GM21447 (cell line): Measurements from ENCODE around the gene OTOG.

ENCODE experiments used
- ATAC-seq: cut with Tn5 transposase; IDR thresholded peaks from one replicate; pipeline ENCODE4 v1.9.1; 2021; ENCODE audit not compliant: unreplicated experiment

Gene OTOG

GRCh38 chr11:17580271-17580670 lies 33.2 kb downstream of the OTOG start:
- ATAC-seq: no peak

GRCh38 chr11:17581036-17581731 lies 34.1 kb downstream of the OTOG start:
- ATAC-seq: no peak

GRCh38 chr11:17581732-17582053 lies 34.6 kb downstream of the OTOG start:
- ATAC-seq: no peak

GRCh38 chr11:17585911-17586695 lies 39.0 kb downstream of the OTOG start:
- ATAC-seq: no peak

- no peak for ATAC-seq
Measured at GRCh38 chr11:17588166-17588565, 41.1 kb downstream of the OTOG start.

- ATAC-seq: no peak
Measured at GRCh38 chr11:17588721-17589120, 41.7 kb downstream of the OTOG start.

- ATAC-seq: no peak
Measured at GRCh38 chr11:17590463-17590862, 43.4 kb downstream of the OTOG start.

GRCh38 chr11:17591293-17591692 lies 44.2 kb downstream of the OTOG start:
- no peak for ATAC-seq

GRCh38 chr11:17593466-17594245 lies 46.6 kb downstream of the OTOG start:
- ATAC-seq: no peak

- no peak for ATAC-seq
Measured at GRCh38 chr11:17594686-17595192, 47.7 kb downstream of the OTOG start.

GRCh38 chr11:17595526-17596309 lies 48.7 kb downstream of the OTOG start:
- no peak for ATAC-seq

GRCh38 chr11:17596310-17596669 lies 49.2 kb downstream of the OTOG start:
- no peak for ATAC-seq

GRCh38 chr11:17596711-17597110 lies 49.7 kb downstream of the OTOG start:
- ATAC-seq: no peak

- no peak for ATAC-seq
Measured at GRCh38 chr11:17597770-17598169, 50.7 kb downstream of the OTOG start.

GRCh38 chr11:17598700-17599459 lies 51.8 kb downstream of the OTOG start:
- no peak for ATAC-seq

- no peak for ATAC-seq
Measured at GRCh38 chr11:17599460-17599925, 52.4 kb downstream of the OTOG start.

GRCh38 chr11:17600316-17601255 lies 53.5 kb downstream of the OTOG start:
- no peak for ATAC-seq

- ATAC-seq: no peak
Measured at GRCh38 chr11:17601256-17601671, 54.2 kb downstream of the OTOG start.

- no peak for ATAC-seq
Measured at GRCh38 chr11:17601676-17602075, 54.6 kb downstream of the OTOG start.
